Chondrocyte (in vitro differentiated cells): ENCODE data around the gene TNNI3K. TPM values are rescaled to one million over a fixed set of nuclear protein-coding genes. Genes with fewer than 3 reads are reported as not detected.

Source experiments
- DNase-seq: peaks from one replicate; pipeline ENCODE4 v3.0.0; 2021; ENCODE audit warnings: mixed read lengths, low spot score
- H3K27ac Mint-ChIP-seq: one replicate; pipeline ENCODE4 v1.8.0; 2021; ENCODE audit warnings: mild to moderate bottlenecking, moderate library complexity, mixed read lengths; ENCODE audit not compliant: unreplicated experiment
- H3K27me3 Mint-ChIP-seq: 2 replicates; pipeline ENCODE4 v1.8.0; 2021; ENCODE audit warnings: low read depth, mixed read lengths
- H3K36me3 Mint-ChIP-seq: 2 replicates; pipeline ENCODE4 v1.8.0; 2021; ENCODE audit warnings: low read depth, mixed read lengths
- H3K4me1 Mint-ChIP-seq: 2 replicates; pipeline ENCODE4 v1.8.0; 2021; ENCODE audit warnings: low read depth, mild to moderate bottlenecking, mixed read lengths
- H3K4me3 Mint-ChIP-seq: one replicate; pipeline ENCODE4 v1.8.0; 2021; ENCODE audit warnings: mild to moderate bottlenecking, moderate library complexity, mixed read lengths; ENCODE audit not compliant: unreplicated experiment
- H3K9me3 Mint-ChIP-seq: 2 replicates; pipeline ENCODE4 v1.8.0; 2021; ENCODE audit warnings: low read depth, mixed read lengths
- total RNA-seq: library from RNA; stranded (reverse); gene quantifications from 3 replicates; pipeline ENCODE4 v1.2.1, GENCODE V29; 2021
- TF ChIP-seq, protein P1 (sequence below): fragments of 200-600 bp; sonication (generic); IDR thresholded peaks from 2 replicates; pipeline ENCODE4 v1.5.0; 2021; ENCODE audit warnings: antibody characterized with exemption, mild to moderate bottlenecking, moderate library complexity

The TNNI3K gene
- total RNA-seq, 1 donor from 2014 or later = not detected

DNA sequence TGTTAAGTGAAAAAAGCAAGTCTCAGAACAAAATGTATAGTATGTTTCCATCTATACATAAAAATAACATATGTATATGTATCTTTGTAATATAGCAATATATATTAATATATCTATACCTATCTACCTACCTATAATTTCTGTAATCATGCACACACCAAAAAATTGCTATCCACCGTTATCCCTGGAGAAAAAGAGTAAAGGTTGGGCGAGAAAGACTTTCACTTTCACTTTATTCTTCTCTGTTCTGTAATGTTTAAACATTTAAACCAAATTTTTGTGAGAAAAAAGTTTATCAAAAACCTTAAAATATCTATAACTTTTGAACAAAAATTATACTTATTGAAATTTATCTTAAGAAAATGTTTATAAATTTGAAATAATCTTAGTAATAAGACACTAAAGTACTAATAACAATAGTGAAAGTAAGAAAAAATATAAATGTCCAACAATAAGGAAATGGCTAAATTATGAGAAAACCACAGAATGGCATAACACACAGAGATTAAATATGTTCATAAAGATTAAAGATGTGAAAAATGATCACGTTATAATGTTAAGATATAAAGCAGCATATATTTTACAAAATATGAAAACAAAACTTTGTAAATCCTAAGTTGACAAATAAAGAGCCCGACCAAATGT, 351.2 kb downstream of the TNNI3K start:
- H3K27me3 Mint-ChIP-seq = peaks cover 17% of the 10 kb centered on the region
- H3K27ac Mint-ChIP-seq = no peak overlapping the region
- H3K9me3 Mint-ChIP-seq = peaks cover 3% of the 10 kb centered on the region
- no peak for DNase-seq
- no peaks in the 10 kb centered on the region for H3K36me3 Mint-ChIP-seq
- H3K4me3 Mint-ChIP-seq = no peak overlapping the region
- TF ChIP-seq, protein P1, sequence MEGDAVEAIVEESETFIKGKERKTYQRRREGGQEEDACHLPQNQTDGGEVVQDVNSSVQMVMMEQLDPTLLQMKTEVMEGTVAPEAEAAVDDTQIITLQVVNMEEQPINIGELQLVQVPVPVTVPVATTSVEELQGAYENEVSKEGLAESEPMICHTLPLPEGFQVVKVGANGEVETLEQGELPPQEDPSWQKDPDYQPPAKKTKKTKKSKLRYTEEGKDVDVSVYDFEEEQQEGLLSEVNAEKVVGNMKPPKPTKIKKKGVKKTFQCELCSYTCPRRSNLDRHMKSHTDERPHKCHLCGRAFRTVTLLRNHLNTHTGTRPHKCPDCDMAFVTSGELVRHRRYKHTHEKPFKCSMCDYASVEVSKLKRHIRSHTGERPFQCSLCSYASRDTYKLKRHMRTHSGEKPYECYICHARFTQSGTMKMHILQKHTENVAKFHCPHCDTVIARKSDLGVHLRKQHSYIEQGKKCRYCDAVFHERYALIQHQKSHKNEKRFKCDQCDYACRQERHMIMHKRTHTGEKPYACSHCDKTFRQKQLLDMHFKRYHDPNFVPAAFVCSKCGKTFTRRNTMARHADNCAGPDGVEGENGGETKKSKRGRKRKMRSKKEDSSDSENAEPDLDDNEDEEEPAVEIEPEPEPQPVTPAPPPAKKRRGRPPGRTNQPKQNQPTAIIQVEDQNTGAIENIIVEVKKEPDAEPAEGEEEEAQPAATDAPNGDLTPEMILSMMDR = no peak
- H3K4me1 Mint-ChIP-seq = no peaks in the 10 kb centered on the region

DNA sequence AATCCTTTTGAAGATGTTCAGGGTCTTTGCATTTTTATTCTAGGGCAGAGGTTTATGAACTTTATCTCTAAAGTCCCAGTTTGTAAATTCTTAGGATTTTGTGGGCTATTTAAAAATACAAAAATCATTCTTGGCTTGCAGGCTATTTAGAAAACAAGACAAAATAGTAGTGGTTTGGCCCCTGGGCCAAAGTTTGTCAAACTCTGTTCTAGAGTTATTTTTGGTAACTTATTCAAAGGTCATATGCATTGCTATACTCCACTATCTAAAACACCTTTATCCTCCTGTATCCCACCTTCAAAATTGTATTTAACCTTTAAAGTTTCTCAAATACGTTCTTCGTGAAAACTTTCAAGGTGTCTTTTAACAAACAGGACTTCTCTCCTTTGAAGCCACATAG, 352.7 kb downstream of the TNNI3K start:
- DNase-seq = no peak
- Mint-ChIP-seq H3K27me3 (peaks cover 20% of the 10 kb centered on the region), H3K9me3 (peaks cover 3% of the 10 kb centered on the region), H3K4me3 (no peak overlapping the region), H3K36me3 (no peaks in the 10 kb centered on the region), H3K27ac (no peak overlapping the region), H3K4me1 (no peaks in the 10 kb centered on the region)
- TF ChIP-seq, protein P1 = no peak

DNA sequence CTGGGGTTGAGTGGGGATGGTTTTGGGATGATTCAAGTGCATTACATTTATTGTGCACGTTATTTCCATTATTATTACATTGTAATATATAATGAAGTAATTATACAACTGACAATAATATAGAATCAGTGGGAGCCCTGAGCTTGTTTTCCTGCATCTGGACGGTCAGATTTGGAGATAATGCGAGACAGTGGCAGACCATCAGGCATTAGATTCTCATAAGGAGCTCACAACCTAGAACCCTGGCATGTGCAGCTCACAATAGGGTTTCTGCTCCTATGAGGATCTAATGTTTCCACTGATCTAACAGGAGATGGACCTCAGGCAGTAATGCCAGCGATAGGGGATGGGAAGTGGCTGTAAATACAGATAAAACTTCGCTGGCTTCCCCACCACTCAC, 355.1 kb downstream of the TNNI3K start:
- Mint-ChIP-seq H3K4me3 (no peak overlapping the region), H3K36me3 (no peaks in the 10 kb centered on the region), H3K27ac (no peak overlapping the region), H3K4me1 (no peaks in the 10 kb centered on the region), H3K27me3 (peaks cover 13% of the 10 kb centered on the region), H3K9me3 (peaks cover 3% of the 10 kb centered on the region)
- TF ChIP-seq, protein P1 = no peak
- no peak for DNase-seq

DNA sequence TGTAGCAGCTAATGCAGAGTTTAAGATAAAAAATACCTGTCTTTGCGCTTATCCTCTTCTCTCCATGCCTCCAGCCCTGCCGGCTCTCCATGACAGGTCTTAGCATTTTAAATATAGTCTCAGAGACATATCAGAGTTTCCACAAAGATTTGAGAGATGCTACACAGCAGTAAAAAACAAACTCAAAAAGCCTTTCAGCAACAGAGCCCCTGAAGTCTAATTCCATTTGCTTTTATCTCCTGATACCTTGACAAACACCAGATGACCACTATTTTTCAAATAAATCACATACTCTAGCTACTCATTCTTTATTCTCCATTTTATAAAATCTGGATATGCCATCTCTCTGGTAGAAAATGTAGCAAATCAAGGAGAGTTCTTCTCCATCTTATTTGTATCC, 356.8 kb downstream of the TNNI3K start:
- Mint-ChIP-seq H3K9me3 (no peaks in the 10 kb centered on the region), H3K36me3 (no peaks in the 10 kb centered on the region), H3K27ac (no peak overlapping the region), H3K4me1 (no peaks in the 10 kb centered on the region), H3K4me3 (no peak overlapping the region), H3K27me3 (peaks cover 18% of the 10 kb centered on the region)
- TF ChIP-seq, protein P1 = no peak
- DNase-seq = no peak

DNA sequence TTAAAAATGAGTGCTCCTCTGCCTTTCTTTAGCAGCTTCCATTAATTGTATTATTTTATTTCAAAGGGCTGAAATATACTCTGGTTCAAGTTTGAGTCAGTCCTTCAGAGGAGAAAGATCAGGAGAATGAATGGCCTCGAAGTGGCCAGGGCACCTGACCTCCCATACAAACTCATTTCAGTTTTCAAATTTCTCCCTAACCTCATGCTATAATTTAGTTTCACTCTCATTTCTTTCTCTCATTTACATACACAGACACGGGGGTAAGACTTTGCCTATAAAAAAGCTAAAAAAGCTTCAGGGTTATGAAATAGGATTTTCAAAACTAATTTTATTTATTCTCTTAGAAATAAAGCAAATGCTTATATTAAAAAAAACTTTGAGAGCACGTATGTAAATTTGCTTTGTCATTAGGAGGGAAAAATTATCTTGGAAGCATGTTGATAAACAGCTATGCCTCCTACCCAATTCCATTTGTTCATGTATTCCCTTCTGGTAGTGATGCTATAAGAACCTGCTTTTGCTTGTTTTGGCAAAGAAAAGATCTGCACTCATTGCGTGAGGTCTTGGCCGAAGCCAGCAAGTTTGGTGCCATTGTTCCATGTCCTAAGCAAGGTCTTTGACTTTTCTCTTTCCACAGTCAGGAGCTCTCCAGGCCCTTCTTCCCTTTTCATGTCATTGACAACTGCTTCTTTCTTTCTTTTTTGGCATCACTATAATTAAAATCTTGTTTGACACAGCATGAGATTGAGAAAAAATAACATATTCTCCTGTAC, 357.6 kb downstream of the TNNI3K start:
- H3K27ac Mint-ChIP-seq = no peak overlapping the region

More for the DNA sequence above, 357.6 kb downstream of the TNNI3K start:
- Mint-ChIP-seq H3K27me3 (peaks cover 18% of the 10 kb centered on the region), H3K36me3 (no peaks in the 10 kb centered on the region), H3K4me1 (no peaks in the 10 kb centered on the region), H3K4me3 (no peak overlapping the region), H3K9me3 (no peaks in the 10 kb centered on the region)
- DNase-seq = no peak
- TF ChIP-seq, protein P1 = no peak

Other genes with a start within 250 kb of the TNNI3K start
- gene LRRIQ3, start 37.2 kb upstream of the TNNI3K start, total RNA-seq = 0.23 to 0.34 TPM in 2 of 3 replicates, not detected in the other
- 9.0 to 16.4 TPM (median 11.8 TPM) in 3 replicates for gene FPGT, start 37.1 kb upstream of the TNNI3K start, total RNA-seq